ENCODE data around the gene UMODL1. TPM values are rescaled to one million over a fixed set of nuclear protein-coding genes. Genes with fewer than 3 reads are reported as not detected.

The UMODL1 gene
- total RNA-seq, 1 donor from 2014 or later: not detected

GRCh38 chr21:42025376-42026081 is 45.6 kb upstream of the UMODL1 start:
- DNase-seq (ENCODE audit: low spot score): no peak
- no peaks in the 10 kb centered on the region for H3K36me3 Mint-ChIP-seq (ENCODE audit: low read depth, unreplicated experiment)

GRCh38 chr21:42026082-42026435 is 45.1 kb upstream of the UMODL1 start:
- no peaks in the 10 kb centered on the region for H3K36me3 Mint-ChIP-seq (ENCODE audit: low read depth, unreplicated experiment)
- no peak overlapping the region for H3K27ac Mint-ChIP-seq (ENCODE audit: unreplicated experiment)
- no peaks in the 10 kb centered on the region for H3K9me3 Mint-ChIP-seq (ENCODE audit: unreplicated experiment)
- H3K27me3 Mint-ChIP-seq (ENCODE audit: unreplicated experiment): peaks cover 7% of the 10 kb centered on the region
- H3K4me1 Mint-ChIP-seq (ENCODE audit: unreplicated experiment): peaks cover 17% of the 10 kb centered on the region
- no peak for TF ChIP-seq CTCF (IDR thresholded peaks at IDR 0.05; ENCODE audit: unreplicated experiment)
- H3K4me3 Mint-ChIP-seq (ENCODE audit: unreplicated experiment): no peak overlapping the region
- no peak for DNase-seq (ENCODE audit: low spot score)

More at GRCh38 chr21:42025376-42026081, 45.6 kb upstream of the UMODL1 start:
- H3K27me3 Mint-ChIP-seq (ENCODE audit: unreplicated experiment): peaks cover 8% of the 10 kb centered on the region
- no peak overlapping the region for H3K27ac Mint-ChIP-seq (ENCODE audit: unreplicated experiment)
- H3K4me3 Mint-ChIP-seq (ENCODE audit: unreplicated experiment): no peak overlapping the region
- peaks cover 17% of the 10 kb centered on the region for H3K4me1 Mint-ChIP-seq (ENCODE audit: unreplicated experiment)
- no peak for TF ChIP-seq CTCF (IDR thresholded peaks at IDR 0.05; ENCODE audit: unreplicated experiment)
- no peaks in the 10 kb centered on the region for H3K9me3 Mint-ChIP-seq (ENCODE audit: unreplicated experiment)

GRCh38 chr21:42027085-42027821 is 43.9 kb upstream of the UMODL1 start:
- Mint-ChIP-seq H3K27ac (ENCODE audit: unreplicated experiment) (no peak overlapping the region), H3K9me3 (ENCODE audit: unreplicated experiment) (no peaks in the 10 kb centered on the region), H3K27me3 (ENCODE audit: unreplicated experiment) (peaks cover 10% of the 10 kb centered on the region), H3K36me3 (ENCODE audit: low read depth, unreplicated experiment) (peaks cover 4% of the 10 kb centered on the region), H3K4me3 (ENCODE audit: unreplicated experiment) (no peak overlapping the region), H3K4me1 (ENCODE audit: unreplicated experiment) (peaks cover 21% of the 10 kb centered on the region)
- no peak for TF ChIP-seq CTCF (IDR thresholded peaks at IDR 0.05; ENCODE audit: unreplicated experiment)
- no peak for DNase-seq (ENCODE audit: low spot score)

- H3K36me3 Mint-ChIP-seq (ENCODE audit: low read depth, unreplicated experiment): peaks cover 4% of the 10 kb centered on the region
Measured at GRCh38 chr21:42027822-42028765, 43.0 kb upstream of the UMODL1 start.

More at GRCh38 chr21:42027822-42028765, 43.0 kb upstream of the UMODL1 start:
- Mint-ChIP-seq H3K9me3 (ENCODE audit: unreplicated experiment) (no peaks in the 10 kb centered on the region), H3K4me1 (ENCODE audit: unreplicated experiment) (peaks cover 21% of the 10 kb centered on the region), H3K27ac (ENCODE audit: unreplicated experiment) (no peak overlapping the region), H3K4me3 (ENCODE audit: unreplicated experiment) (no peak overlapping the region), H3K27me3 (ENCODE audit: unreplicated experiment) (peaks cover 10% of the 10 kb centered on the region)
- DNase-seq (ENCODE audit: low spot score): no peak
- no peak for TF ChIP-seq CTCF (IDR thresholded peaks at IDR 0.05; ENCODE audit: unreplicated experiment)

Measured in endothelial cell (in vitro differentiated cells).